Fibroblast of villous mesenchyme (primary cell): ENCODE data around the gene SLC16A3. TPM values are rescaled to one million over a fixed set of nuclear protein-coding genes. Genes with fewer than 3 reads are reported as not detected.

Experiments
- DNase-seq: peaks from one replicate; pipeline ENCODE4 v3.0.0-alpha.2; 2010; ENCODE audit warnings: low read depth
- H3K4me3 ChIP-seq: 2 replicates; pipeline ENCODE4 v1.5.1; 2011; ENCODE audit warnings: low read depth, mild to moderate bottlenecking, low read length
- total RNA-seq: library from RNA; depleted of rRNA; stranded (reverse); fragments of >200 nt; gene quantifications from 2 replicates; pipeline ENCODE4 v1.2.3, GENCODE V29; 2012
- TF ChIP-seq, protein P1 (sequence below): IDR thresholded peaks from 2 replicates; pipeline ENCODE4 v1.5.1; 2012; ENCODE audit warnings: low read depth, mild to moderate bottlenecking, low read length; ENCODE audit not compliant: insufficient read depth

SLC16A3 gene
- total RNA-seq, 1 donor, result 174 TPM

GRCh38 chr17:82274134-82275020, 45.5 kb downstream of the SLC16A3 start:
- TF ChIP-seq, protein P1, sequence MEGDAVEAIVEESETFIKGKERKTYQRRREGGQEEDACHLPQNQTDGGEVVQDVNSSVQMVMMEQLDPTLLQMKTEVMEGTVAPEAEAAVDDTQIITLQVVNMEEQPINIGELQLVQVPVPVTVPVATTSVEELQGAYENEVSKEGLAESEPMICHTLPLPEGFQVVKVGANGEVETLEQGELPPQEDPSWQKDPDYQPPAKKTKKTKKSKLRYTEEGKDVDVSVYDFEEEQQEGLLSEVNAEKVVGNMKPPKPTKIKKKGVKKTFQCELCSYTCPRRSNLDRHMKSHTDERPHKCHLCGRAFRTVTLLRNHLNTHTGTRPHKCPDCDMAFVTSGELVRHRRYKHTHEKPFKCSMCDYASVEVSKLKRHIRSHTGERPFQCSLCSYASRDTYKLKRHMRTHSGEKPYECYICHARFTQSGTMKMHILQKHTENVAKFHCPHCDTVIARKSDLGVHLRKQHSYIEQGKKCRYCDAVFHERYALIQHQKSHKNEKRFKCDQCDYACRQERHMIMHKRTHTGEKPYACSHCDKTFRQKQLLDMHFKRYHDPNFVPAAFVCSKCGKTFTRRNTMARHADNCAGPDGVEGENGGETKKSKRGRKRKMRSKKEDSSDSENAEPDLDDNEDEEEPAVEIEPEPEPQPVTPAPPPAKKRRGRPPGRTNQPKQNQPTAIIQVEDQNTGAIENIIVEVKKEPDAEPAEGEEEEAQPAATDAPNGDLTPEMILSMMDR, result no peak
- DNase-seq, result no peak
- peak overlapping the region; percentile 86 for H3K4me3 ChIP-seq

DNA sequence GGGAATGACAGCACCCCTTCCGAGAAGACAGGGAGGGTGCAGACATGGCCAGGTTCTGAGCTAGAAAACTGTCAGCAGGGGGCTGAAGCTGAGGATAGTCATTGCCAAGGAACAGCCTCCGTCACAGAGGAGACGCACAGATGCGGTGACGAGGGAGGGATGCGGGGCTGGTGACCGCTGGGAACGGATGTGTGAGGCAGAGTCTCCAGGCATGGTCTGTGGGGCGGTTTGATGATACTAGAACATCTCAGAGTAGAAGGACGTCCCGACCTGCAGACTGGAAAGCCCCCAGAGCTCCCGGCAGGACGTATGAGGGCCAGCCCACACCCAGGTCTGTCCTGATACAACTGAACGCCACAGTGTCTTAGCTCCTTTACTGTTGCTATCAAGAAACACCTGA, 46.5 kb downstream of the SLC16A3 start:
- TF ChIP-seq, protein P1, result no peak
- no peak overlapping the region for H3K4me3 ChIP-seq
- no peak for DNase-seq

- H3K4me3 ChIP-seq, result no peak overlapping the region
- DNase-seq, result no peak
- TF ChIP-seq, protein P1, result no peak
These were observed 48.1 kb downstream of the SLC16A3 start for GRCh38 chr17:82276938-82277337.

GRCh38 chr17:82277851-82278250, 49.0 kb downstream of the SLC16A3 start:
- TF ChIP-seq, protein P1, result no peak
- DNase-seq, result no peak
- no peak overlapping the region for H3K4me3 ChIP-seq

DNA sequence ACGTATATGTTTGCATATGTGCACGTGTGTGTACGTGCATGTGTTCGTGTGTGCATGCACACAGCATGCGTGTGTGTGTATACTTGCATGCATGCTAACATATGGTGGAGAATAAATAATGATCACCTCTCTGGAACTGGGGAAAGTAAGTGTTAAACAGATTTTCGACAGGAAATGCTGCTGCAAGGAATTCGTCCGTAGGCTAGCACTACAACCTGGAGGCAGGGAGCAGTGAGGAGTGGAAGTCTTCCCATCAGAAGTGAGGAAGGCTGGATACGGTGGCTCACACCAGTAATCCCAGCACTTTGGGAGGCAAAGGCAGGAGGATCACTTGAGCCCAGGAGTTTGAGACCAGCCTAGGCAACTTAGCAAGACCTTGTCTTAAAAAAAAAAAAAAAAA, 49.5 kb downstream of the SLC16A3 start:
- TF ChIP-seq, protein P1, result no peak
- no peak overlapping the region for H3K4me3 ChIP-seq
- DNase-seq, result no peak

- no peak for DNase-seq
- no peak overlapping the region for H3K4me3 ChIP-seq
- TF ChIP-seq, protein P1, result no peak
These were observed 50.0 kb downstream of the SLC16A3 start for GRCh38 chr17:82278786-82279391.

- no peak overlapping the region for H3K4me3 ChIP-seq
- no peak for DNase-seq
- TF ChIP-seq, protein P1, result no peak
These were observed 51.7 kb downstream of the SLC16A3 start for GRCh38 chr17:82280537-82280936.
